Measurements from ENCODE around the gene GDA. TPM values are rescaled to one million over a fixed set of nuclear protein-coding genes. Genes with fewer than 3 reads are reported as not detected.

Gene GDA
- total RNA-seq, 1 experiment from 2014 or later: 3.6 TPM

DNA sequence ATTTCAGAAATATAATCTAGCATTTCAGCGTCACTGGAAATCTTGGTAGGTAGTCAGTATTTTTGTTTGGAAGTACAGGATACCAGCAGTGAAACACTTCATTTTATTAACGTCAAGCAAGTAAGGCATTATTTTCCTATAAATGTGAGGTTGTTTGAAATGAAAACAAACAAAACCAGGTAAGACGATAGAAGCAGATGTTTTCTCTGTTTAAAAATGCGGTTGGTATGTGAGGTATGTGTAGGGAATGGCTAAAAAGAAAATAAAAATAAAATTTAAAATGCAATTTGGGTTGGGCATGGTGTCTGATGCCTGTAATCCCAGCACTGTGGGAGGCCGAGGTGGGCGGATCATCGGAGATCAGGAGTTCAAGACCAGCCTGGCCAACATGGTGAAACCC, 16.1 kb downstream of the GDA start:
- Histone ChIP-seq H4K91ac (ENCODE audit: insufficient read length, low read depth, low read length) (no peak overlapping the region), H3K23ac (ENCODE audit: insufficient read length, low read depth, low read length) (no peak overlapping the region), H4K20me1 (ENCODE audit: control insufficient read depth, insufficient read depth, insufficient read length) (no peaks in the 10 kb centered on the region), H3K18ac (ENCODE audit: insufficient read length, low read depth, low read length) (no peak overlapping the region), H3K56ac (ENCODE audit: insufficient read length, low read depth, low read length) (no peak overlapping the region), H3K23me2 (ENCODE audit: insufficient read length, low read depth, low read length, poor library complexity, severe bottlenecking) (no peaks in the 10 kb centered on the region), H4K8ac (replicated peaks; ENCODE audit: insufficient read length, low read depth, low read length) (no peak overlapping the region), H3T11ph (ENCODE audit: low read length) (no peak overlapping the region), H2BK12ac (ENCODE audit: insufficient read length, low read depth, low read length) (no peak overlapping the region), H3K4me1 (ENCODE audit: insufficient read depth, low read length) (no peaks in the 10 kb centered on the region), H2AK5ac (ENCODE audit: insufficient read length, low read length) (no peak overlapping the region), H2AFZ (ENCODE audit: low read length) (no peak overlapping the region), H3K9ac (ENCODE audit: extremely low read depth, insufficient read length, low read length) (no peak overlapping the region), H3K79me2 (ENCODE audit: insufficient read depth, low read length) (no peaks in the 10 kb centered on the region), H3K4ac (ENCODE audit: low read depth, low read length) (no peak overlapping the region), H2BK20ac (ENCODE audit: low read depth, low read length, poor library complexity, severe bottlenecking) (no peak overlapping the region), H3K27ac (ENCODE audit: insufficient read length, low read depth, low read length) (no peak overlapping the region), H3K79me1 (ENCODE audit: insufficient read depth, low read depth, low read length, poor library complexity, severe bottlenecking) (no peaks in the 10 kb centered on the region), H3K14ac (ENCODE audit: insufficient read depth, low read length) (no peak overlapping the region), H2BK120ac (ENCODE audit: low read depth, low read length, poor library complexity, severe bottlenecking) (no peak overlapping the region), H2BK15ac (ENCODE audit: low read depth, low read length) (no peak overlapping the region), H3K4me2 (ENCODE audit: insufficient read depth, insufficient read length, low read length) (no peak overlapping the region), H4K5ac (ENCODE audit: insufficient read length, low read depth, low read length) (no peak overlapping the region), H3K9me3 (ENCODE audit: control insufficient read depth, low read depth, low read length) (no peaks in the 10 kb centered on the region), H3K27me3 (ENCODE audit: insufficient read depth, low read length) (no peaks in the 10 kb centered on the region), H2BK5ac (ENCODE audit: insufficient read length, low read length) (no peak overlapping the region)
- no peaks in the 10 kb centered on the region for H3K27me3 Mint-ChIP-seq (ENCODE audit: low read depth)
- peaks cover 0 to 4% of the 10 kb centered on the region in 2 experiments; a peak in 4 of 5 replicates for H3K9me3 Mint-ChIP-seq
- peaks cover 0 to 2% (median 0%) of the 10 kb centered on the region in 3 experiments; a peak in 2 of 7 replicates for H3K36me3 Mint-ChIP-seq (ENCODE audit: insufficient read depth in 1 of 3, low read depth in 3 of 3)
- H3K4me3 Mint-ChIP-seq: no peak overlapping the region
- no peak for DNase-seq
- WGBS (ENCODE audit: extremely low coverage, insufficient read length, low lambda C conversion rate): no CpG with 5 or more reads among the region's 7 CpGs
- H3K4me1 Mint-ChIP-seq: peaks cover 3 to 4% of the 10 kb centered on the region in 2 experiments
- TF ChIP-seq, protein P1, sequence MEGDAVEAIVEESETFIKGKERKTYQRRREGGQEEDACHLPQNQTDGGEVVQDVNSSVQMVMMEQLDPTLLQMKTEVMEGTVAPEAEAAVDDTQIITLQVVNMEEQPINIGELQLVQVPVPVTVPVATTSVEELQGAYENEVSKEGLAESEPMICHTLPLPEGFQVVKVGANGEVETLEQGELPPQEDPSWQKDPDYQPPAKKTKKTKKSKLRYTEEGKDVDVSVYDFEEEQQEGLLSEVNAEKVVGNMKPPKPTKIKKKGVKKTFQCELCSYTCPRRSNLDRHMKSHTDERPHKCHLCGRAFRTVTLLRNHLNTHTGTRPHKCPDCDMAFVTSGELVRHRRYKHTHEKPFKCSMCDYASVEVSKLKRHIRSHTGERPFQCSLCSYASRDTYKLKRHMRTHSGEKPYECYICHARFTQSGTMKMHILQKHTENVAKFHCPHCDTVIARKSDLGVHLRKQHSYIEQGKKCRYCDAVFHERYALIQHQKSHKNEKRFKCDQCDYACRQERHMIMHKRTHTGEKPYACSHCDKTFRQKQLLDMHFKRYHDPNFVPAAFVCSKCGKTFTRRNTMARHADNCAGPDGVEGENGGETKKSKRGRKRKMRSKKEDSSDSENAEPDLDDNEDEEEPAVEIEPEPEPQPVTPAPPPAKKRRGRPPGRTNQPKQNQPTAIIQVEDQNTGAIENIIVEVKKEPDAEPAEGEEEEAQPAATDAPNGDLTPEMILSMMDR (conservative IDR thresholded peaks at IDR 0.05): no peak
- H3K27ac Mint-ChIP-seq: no peak overlapping the region

Measured in H9 (cell line).